Ovary (tissue), 3 donors: ENCODE measurements around the gene ZCCHC18.

Experiments
- EP300 ChIP-seq: sonication (generic); formaldehyde crosslinking; IDR thresholded peaks from one replicate; pipeline ENCODE4 v1.6.1; 2017; ENCODE audit warnings: antibody characterized with exemption
- POLR2A ChIP-seq: fragments of 450-650 bp; IDR thresholded peaks from one replicate; pipeline ENCODE4 v1.6.1; 2017; ENCODE audit warnings: antibody characterized with exemption, mild to moderate bottlenecking, moderate library complexity
- TF ChIP-seq, protein P1 (sequence below), 3 donors: fragments of 450-650 bp in 2 of 3; fragments of 200-600 bp in 1 of 3; IDR thresholded peaks; one replicate each; pipeline versions ENCODE4 v1.5.1 to v1.8.0; 2016 to 2022; ENCODE audit warnings: antibody characterized with exemption in 3 of 3, mild to moderate bottlenecking in 1 of 3
- donor health status: DM: no; HTN: no; CAD: no.

DNA sequence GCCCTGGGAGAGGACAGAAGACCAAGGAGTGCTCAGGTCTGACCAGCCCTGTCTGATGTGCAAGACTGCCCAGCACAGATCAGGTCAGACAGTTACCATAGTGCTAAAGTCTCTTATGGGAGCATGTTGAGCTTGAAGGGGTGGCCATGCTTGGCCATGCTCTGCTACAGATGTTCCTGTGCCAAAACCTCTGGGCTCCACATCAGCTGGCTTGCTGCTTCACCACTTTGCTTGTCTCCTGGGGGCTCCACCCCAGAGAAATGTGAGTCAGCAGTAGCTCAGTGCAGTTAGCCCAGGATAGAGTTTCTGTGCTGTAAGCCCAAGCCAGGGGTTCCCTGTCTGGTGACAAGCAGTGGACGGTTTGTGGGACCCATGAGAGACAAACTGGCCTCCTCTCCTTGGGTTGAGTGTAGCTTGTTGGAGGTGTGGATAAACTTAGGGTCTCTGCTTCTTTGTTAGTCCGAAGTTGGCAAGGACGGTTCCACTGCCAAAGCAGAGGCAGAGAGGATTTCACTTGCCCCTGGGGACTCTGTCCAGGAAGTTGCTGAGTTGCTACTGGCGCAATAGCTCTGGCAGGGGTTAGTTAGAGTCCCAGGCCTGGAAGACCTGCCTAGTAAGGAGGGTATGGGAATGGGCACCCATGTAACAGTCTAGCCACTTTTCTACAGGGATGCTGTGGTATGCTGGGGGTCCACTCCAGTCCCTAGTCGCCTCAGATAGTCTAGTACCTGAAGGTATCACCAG lies 27.6 kb upstream of the ZCCHC18 start:
- TF ChIP-seq POLR2A (no peak), EP300 (no peak)
- TF ChIP-seq, protein P1, sequence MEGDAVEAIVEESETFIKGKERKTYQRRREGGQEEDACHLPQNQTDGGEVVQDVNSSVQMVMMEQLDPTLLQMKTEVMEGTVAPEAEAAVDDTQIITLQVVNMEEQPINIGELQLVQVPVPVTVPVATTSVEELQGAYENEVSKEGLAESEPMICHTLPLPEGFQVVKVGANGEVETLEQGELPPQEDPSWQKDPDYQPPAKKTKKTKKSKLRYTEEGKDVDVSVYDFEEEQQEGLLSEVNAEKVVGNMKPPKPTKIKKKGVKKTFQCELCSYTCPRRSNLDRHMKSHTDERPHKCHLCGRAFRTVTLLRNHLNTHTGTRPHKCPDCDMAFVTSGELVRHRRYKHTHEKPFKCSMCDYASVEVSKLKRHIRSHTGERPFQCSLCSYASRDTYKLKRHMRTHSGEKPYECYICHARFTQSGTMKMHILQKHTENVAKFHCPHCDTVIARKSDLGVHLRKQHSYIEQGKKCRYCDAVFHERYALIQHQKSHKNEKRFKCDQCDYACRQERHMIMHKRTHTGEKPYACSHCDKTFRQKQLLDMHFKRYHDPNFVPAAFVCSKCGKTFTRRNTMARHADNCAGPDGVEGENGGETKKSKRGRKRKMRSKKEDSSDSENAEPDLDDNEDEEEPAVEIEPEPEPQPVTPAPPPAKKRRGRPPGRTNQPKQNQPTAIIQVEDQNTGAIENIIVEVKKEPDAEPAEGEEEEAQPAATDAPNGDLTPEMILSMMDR (IDR thresholded peaks at IDR 0.05), result no peak
